ENCODE measurements around the gene BRAF.
"Not testable (repeated sequence)": the region's sequence is repeated elsewhere in the genome, so short reads cannot be mapped to it uniquely, and the experiment has no call there.

Gene BRAF

GRCh38 chr7:140873434-140873833 is 51.3 kb downstream of the BRAF start:
- DNase-seq, result no peak

GRCh38 chr7:140870003-140870402 is 54.7 kb downstream of the BRAF start:
- DNase-seq, result no peak

GRCh38 chr7:140869430-140869829 is 55.3 kb downstream of the BRAF start:
- no peak for DNase-seq

GRCh38 chr7:140867467-140868462 is 57.0 kb downstream of the BRAF start:
- DNase-seq, result no peak

- no peak for DNase-seq
These were observed 57.8 kb downstream of the BRAF start for GRCh38 chr7:140866926-140867325.

GRCh38 chr7:140864732-140865131 is 60.0 kb downstream of the BRAF start:
- no peak for DNase-seq

GRCh38 chr7:140863867-140864266 is 60.9 kb downstream of the BRAF start:
- DNase-seq, result no peak

GRCh38 chr7:140863184-140863583 is 61.5 kb downstream of the BRAF start:
- DNase-seq, result no peak

- no peak for DNase-seq
These were observed 67.7 kb downstream of the BRAF start for GRCh38 chr7:140857048-140857447.

GRCh38 chr7:140841166-140841715 is 83.5 kb downstream of the BRAF start:
- no peak for DNase-seq

GRCh38 chr7:140831724-140832123 is 93.0 kb downstream of the BRAF start:
- DNase-seq, result no peak

GRCh38 chr7:140829720-140830119 is 95.0 kb downstream of the BRAF start:
- DNase-seq, result no peak

- DNase-seq, result no peak
These were observed 96.0 kb downstream of the BRAF start for GRCh38 chr7:140828741-140829140.

- DNase-seq, result not testable (repeated sequence)
These were observed 107.3 kb downstream of the BRAF start for GRCh38 chr7:140817383-140817782.

GRCh38 chr7:140810830-140811556 is 113.7 kb downstream of the BRAF start:
- peak; percentile 44 for DNase-seq

GRCh38 chr7:140810385-140810784 is 114.3 kb downstream of the BRAF start:
- DNase-seq, result no peak

GRCh38 chr7:140778975-140779374 is 145.8 kb downstream of the BRAF start:
- DNase-seq, result no peak

- DNase-seq, result no peak
These were observed 146.2 kb downstream of the BRAF start for GRCh38 chr7:140778568-140778967.

- DNase-seq, result no peak
These were observed 150.4 kb downstream of the BRAF start for GRCh38 chr7:140774371-140774770.

GRCh38 chr7:140773104-140773503 is 151.6 kb downstream of the BRAF start:
- no peak for DNase-seq

- DNase-seq, result no peak
These were observed 152.9 kb downstream of the BRAF start for GRCh38 chr7:140771826-140772225.

GRCh38 chr7:140769852-140770251 is 154.9 kb downstream of the BRAF start:
- DNase-seq, result no peak

GRCh38 chr7:140767418-140767817 is 157.3 kb downstream of the BRAF start:
- no peak for DNase-seq

- not testable (repeated sequence) for DNase-seq
These were observed 159.3 kb downstream of the BRAF start for GRCh38 chr7:140765441-140765840.
